ENCODE results near the gene SLFN11.
"Not testable (repeated sequence)": the region's sequence is repeated elsewhere in the genome, so short reads cannot be mapped to it uniquely, and the experiment has no call there.

SLFN11 gene

GRCh38 chr17:35350493-35350892 is 22.9 kb downstream of the SLFN11 start:
- no peak for DNase-seq

- no peak for DNase-seq
Measured at GRCh38 chr17:35345926-35346771, 27.3 kb downstream of the SLFN11 start.

GRCh38 chr17:35345445-35345925 is 27.9 kb downstream of the SLFN11 start:
- no peak for DNase-seq

GRCh38 chr17:35344262-35344661 is 29.2 kb downstream of the SLFN11 start:
- DNase-seq, result no peak

- no peak for DNase-seq
Measured at GRCh38 chr17:35342276-35342675, 31.1 kb downstream of the SLFN11 start.

- DNase-seq, result no peak
Measured at GRCh38 chr17:35341411-35341992, 31.9 kb downstream of the SLFN11 start.

- no peak for DNase-seq
Measured at GRCh38 chr17:35338230-35338629, 35.2 kb downstream of the SLFN11 start.

GRCh38 chr17:35337364-35337763 is 36.1 kb downstream of the SLFN11 start:
- no peak for DNase-seq

- DNase-seq, result not testable (repeated sequence)
Measured at GRCh38 chr17:35333578-35333977, 39.8 kb downstream of the SLFN11 start.

- no peak for DNase-seq
Measured at GRCh38 chr17:35322749-35323148, 50.7 kb downstream of the SLFN11 start.

- no peak for DNase-seq
Measured at GRCh38 chr17:35315971-35316370, 57.5 kb downstream of the SLFN11 start.

- no peak for DNase-seq
Measured at GRCh38 chr17:35315283-35315682, 58.1 kb downstream of the SLFN11 start.

- DNase-seq, result no peak
Measured at GRCh38 chr17:35314415-35315216, 58.8 kb downstream of the SLFN11 start.

GRCh38 chr17:35313875-35314409 is 59.5 kb downstream of the SLFN11 start:
- DNase-seq, result no peak

GRCh38 chr17:35312790-35313711 is 60.4 kb downstream of the SLFN11 start:
- peak; percentile 54 to 58 for DNase-seq

GRCh38 chr17:35312346-35312745 is 61.1 kb downstream of the SLFN11 start:
- DNase-seq, result no peak

- DNase-seq, result not testable (repeated sequence)
Measured at GRCh38 chr17:35309345-35309744, 64.1 kb downstream of the SLFN11 start.
